A673 (cell line): ENCODE measurements around the gene SLC28A1.

ENCODE experiments used
- EZH2 ChIP-seq: fragments of 200-600 bp; sonication (generic); IDR thresholded peaks from 2 replicates; pipeline ENCODE4 v1.6.1; 2017; ENCODE audit warnings: borderline replicate concordance, low read depth, mild to moderate bottlenecking, mixed read lengths, antibody characterized with exemption, low read length; ENCODE audit not compliant: poor library complexity, severe bottlenecking
- TF ChIP-seq, protein P1 (sequence below): fragments of 300-800, 200-600 bp; sonication (generic); conservative IDR thresholded peaks from 2 replicates; pipeline ENCODE4 v1.5.1; 2017; ENCODE audit warnings: low read depth, mild to moderate bottlenecking, antibody characterized with exemption, low read length, moderate library complexity, mixed read lengths

DNA sequence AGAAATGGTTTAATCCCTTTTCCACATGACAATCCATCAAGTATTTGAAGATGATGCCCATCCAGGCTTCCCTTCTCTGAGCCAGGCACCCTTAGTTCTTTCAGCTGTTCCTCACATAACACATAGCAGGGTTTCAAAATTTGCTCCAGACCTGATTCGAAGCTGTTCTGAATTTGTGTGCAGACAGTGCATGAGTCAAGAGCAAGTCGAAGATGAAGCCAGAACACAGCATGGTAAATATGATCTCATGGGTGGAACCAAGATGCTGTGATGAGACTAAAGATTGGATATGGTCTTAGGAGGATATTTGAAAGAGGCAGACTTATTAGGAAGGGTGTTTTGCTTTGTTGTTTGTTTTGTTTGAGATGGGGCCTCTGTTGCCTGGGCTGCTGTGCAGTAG, 64.6 kb downstream of the SLC28A1 start:
- TF ChIP-seq, protein P1, sequence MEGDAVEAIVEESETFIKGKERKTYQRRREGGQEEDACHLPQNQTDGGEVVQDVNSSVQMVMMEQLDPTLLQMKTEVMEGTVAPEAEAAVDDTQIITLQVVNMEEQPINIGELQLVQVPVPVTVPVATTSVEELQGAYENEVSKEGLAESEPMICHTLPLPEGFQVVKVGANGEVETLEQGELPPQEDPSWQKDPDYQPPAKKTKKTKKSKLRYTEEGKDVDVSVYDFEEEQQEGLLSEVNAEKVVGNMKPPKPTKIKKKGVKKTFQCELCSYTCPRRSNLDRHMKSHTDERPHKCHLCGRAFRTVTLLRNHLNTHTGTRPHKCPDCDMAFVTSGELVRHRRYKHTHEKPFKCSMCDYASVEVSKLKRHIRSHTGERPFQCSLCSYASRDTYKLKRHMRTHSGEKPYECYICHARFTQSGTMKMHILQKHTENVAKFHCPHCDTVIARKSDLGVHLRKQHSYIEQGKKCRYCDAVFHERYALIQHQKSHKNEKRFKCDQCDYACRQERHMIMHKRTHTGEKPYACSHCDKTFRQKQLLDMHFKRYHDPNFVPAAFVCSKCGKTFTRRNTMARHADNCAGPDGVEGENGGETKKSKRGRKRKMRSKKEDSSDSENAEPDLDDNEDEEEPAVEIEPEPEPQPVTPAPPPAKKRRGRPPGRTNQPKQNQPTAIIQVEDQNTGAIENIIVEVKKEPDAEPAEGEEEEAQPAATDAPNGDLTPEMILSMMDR, result no peak
- TF ChIP-seq EZH2, result no peak
